GM23248 (cell line): ENCODE data around the gene SRSF5. TPM values are rescaled to one million over a fixed set of nuclear protein-coding genes. Genes with fewer than 3 reads are reported as not detected.
"Not testable (repeated sequence)": the region's sequence is repeated elsewhere in the genome, so short reads cannot be mapped to it uniquely, and the experiment has no call there.

Experiments
- DNase-seq: peaks from one replicate; pipeline ENCODE4 v3.0.0-alpha.2; 2015
- H2AFZ ChIP-seq: fragments of 200-600 bp; sonication (generic); 2 replicates; pipeline ENCODE4 v1.6.1; 2016; ENCODE audit warnings: antibody characterized with exemption
- H3F3A ChIP-seq: fragments of 200-600 bp; sonication (generic); 2 replicates; pipeline ENCODE4 v1.6.1; 2016; ENCODE audit warnings: mild to moderate bottlenecking, antibody characterized with exemption, mixed run types; ENCODE audit not compliant: insufficient read depth
- H3K27ac ChIP-seq: fragments of 200-600 bp; sonication (generic); 2 replicates; pipeline ENCODE4 v1.5.1; 2016; ENCODE audit warnings: mild to moderate bottlenecking
- H3K27me3 ChIP-seq: fragments of 200-600 bp; sonication (generic); replicated peaks from 2 replicates; pipeline ENCODE4 v1.6.1; 2016; ENCODE audit warnings: mild to moderate bottlenecking; ENCODE audit not compliant: insufficient read depth
- H3K36me3 ChIP-seq: fragments of 200-600 bp; sonication (generic); 2 replicates; pipeline ENCODE4 v1.6.1; 2016; ENCODE audit warnings: low read depth, mild to moderate bottlenecking
- H3K4me1 ChIP-seq: fragments of 200-600 bp; sonication (generic); 2 replicates; pipeline ENCODE4 v1.6.1; 2016; ENCODE audit warnings: mild to moderate bottlenecking; ENCODE audit not compliant: insufficient read depth
- H3K4me2 ChIP-seq: fragments of 200-600 bp; sonication (generic); one replicate; pipeline ENCODE4 v1.6.1; 2016; ENCODE audit warnings: mild to moderate bottlenecking; ENCODE audit not compliant: unreplicated experiment
- H3K4me3 ChIP-seq: fragments of 200-600 bp; sonication (generic); 2 replicates; pipeline ENCODE4 v1.5.1; 2016; ENCODE audit warnings: mild to moderate bottlenecking
- H3K79me2 ChIP-seq: fragments of 200-600 bp; sonication (generic); 2 replicates; pipeline ENCODE4 v1.6.1; 2016; ENCODE audit warnings: mild to moderate bottlenecking; ENCODE audit not compliant: insufficient read depth
- H3K9ac ChIP-seq: fragments of 200-600 bp; sonication (generic); 2 replicates; pipeline ENCODE4 v1.6.1; 2016; ENCODE audit warnings: mild to moderate bottlenecking
- H3K9me2 ChIP-seq: fragments of 200-600 bp; sonication (generic); 2 replicates; pipeline ENCODE4 v1.6.1; 2016; ENCODE audit warnings: mixed run types, mild to moderate bottlenecking, moderate library complexity; ENCODE audit not compliant: insufficient read depth
- H3K9me3 ChIP-seq: fragments of 200-600 bp; sonication (generic); one replicate; pipeline ENCODE4 v1.6.1; 2017; ENCODE audit warnings: low read depth
- H4K20me1 ChIP-seq: fragments of 200-600 bp; sonication (generic); 2 replicates; pipeline ENCODE4 v1.6.0; 2016; ENCODE audit not compliant: insufficient read depth
- EZH2 ChIP-seq: fragments of 200-600 bp; sonication (generic); IDR thresholded peaks from 2 replicates; pipeline ENCODE4 v1.6.1; 2018; ENCODE audit warnings: antibody characterized with exemption, mild to moderate bottlenecking; ENCODE audit not compliant: insufficient read depth, poor library complexity, severe bottlenecking
- EZH2phosphoT487 ChIP-seq: fragments of 200-600 bp; sonication (generic); IDR thresholded peaks from 2 replicates; pipeline ENCODE4 v1.6.1; 2018; ENCODE audit warnings: antibody characterized with exemption, moderate library complexity, mild to moderate bottlenecking, low read depth; ENCODE audit not compliant: insufficient read depth
- WGBS, 2 experiments: methylation state at CpG; one replicate each; pipeline ENCODE4 v1.1.6; 2015 to 2017; ENCODE audit warnings: low lambda C conversion rate in 2 of 2, low coverage in 1 of 2; ENCODE audit errors: missing lambda C conversion rate in 2 of 2; 5-methylcytosine and 5-hydroxymethylcytosine counted together
- in situ Hi-C: fragments of 300-500 bp; cut with MboI; formaldehyde crosslinking; loops from 2 replicates; pipeline ENCODE4 v1.15.0; 2020
- polyA plus RNA-seq: library from polyadenylated mRNA; unstranded; fragments of >200 nt; fragmentation: Nextera tagmentation; extraction: Ambion mirVana; gene quantifications from 2 replicates; pipeline ENCODE4 v1.2.1, GENCODE V29; 2016
- total RNA-seq: library from RNA; depleted of rRNA; stranded (reverse); fragments of >200 nt; shearing (Covaris generic); gene quantifications from 2 replicates; pipeline ENCODE4 v1.2.3, GENCODE V29; 2014

SRSF5 gene
- total and polyA plus RNA-seq, 2 experiments from 2014 or later, result 125 to 227 TPM

GRCh38 chr14:69811227-69811867, 44.4 kb downstream of the SRSF5 start:
- in situ Hi-C loops, result loop anchor here (25.0 kb wide), 1 partner anchor 501 kb away; no protein-coding TSS in a partner anchor
- WGBS, 2 experiments, result 55 to 56% methylated on average over 13 of the region's 13 CpGs

GRCh38 chr14:69811868-69812252, 44.9 kb downstream of the SRSF5 start:
- no peak overlapping the region for H3K4me3 ChIP-seq

More at GRCh38 chr14:69811227-69811867, 44.4 kb downstream of the SRSF5 start:
- no peak for DNase-seq
- H3K4me2 ChIP-seq, result no peak overlapping the region
- H3K9ac ChIP-seq, result no peak overlapping the region
- no peaks in the 10 kb centered on the region for H3K9me3 ChIP-seq
- H3K27ac ChIP-seq, result no peak overlapping the region
- no peaks in the 10 kb centered on the region for H3F3A ChIP-seq
- H3K27me3 ChIP-seq, result peaks cover 58% of the 10 kb centered on the region
- H3K79me2 ChIP-seq, result no peaks in the 10 kb centered on the region
- TF ChIP-seq EZH2 (no peak), EZH2phosphoT487 (no peak)
- H3K4me1 ChIP-seq, result no peaks in the 10 kb centered on the region
- H3K36me3 ChIP-seq, result no peaks in the 10 kb centered on the region
- H3K9me2 ChIP-seq, result no peaks in the 10 kb centered on the region
- H4K20me1 ChIP-seq, result no peaks in the 10 kb centered on the region
- no peak overlapping the region for H3K4me3 ChIP-seq
- no peak overlapping the region for H2AFZ ChIP-seq

GRCh38 chr14:69812711-69813110, 45.8 kb downstream of the SRSF5 start:
- Histone ChIP-seq H3K36me3 (no peaks in the 10 kb centered on the region), H3K4me1 (no peaks in the 10 kb centered on the region), H4K20me1 (no peaks in the 10 kb centered on the region), H3K9ac (no peak overlapping the region), H3K27me3 (peaks cover 65% of the 10 kb centered on the region), H3F3A (no peaks in the 10 kb centered on the region), H3K4me2 (no peak overlapping the region), H2AFZ (no peak overlapping the region), H3K79me2 (no peaks in the 10 kb centered on the region), H3K9me2 (no peaks in the 10 kb centered on the region), H3K9me3 (no peaks in the 10 kb centered on the region), H3K4me3 (no peak overlapping the region), H3K27ac (no peak overlapping the region)
- DNase-seq, result no peak
- in situ Hi-C loops, result loop anchor here (25.0 kb wide), 1 partner anchor 500 kb away; no protein-coding TSS in a partner anchor
- 51 to 56% methylated on average over 9 of the region's 9 CpGs for WGBS, 2 experiments
- TF ChIP-seq EZH2 (no peak), EZH2phosphoT487 (no peak)

More at GRCh38 chr14:69811868-69812252, 44.9 kb downstream of the SRSF5 start:
- 58 to 59% methylated on average over 10 of the region's 10 CpGs for WGBS, 2 experiments
- Histone ChIP-seq H3K79me2 (no peaks in the 10 kb centered on the region), H3K4me1 (no peaks in the 10 kb centered on the region), H3K27ac (no peak overlapping the region), H3F3A (no peaks in the 10 kb centered on the region), H3K27me3 (peaks cover 63% of the 10 kb centered on the region), H3K9me3 (no peaks in the 10 kb centered on the region), H3K9ac (no peak overlapping the region), H3K4me2 (no peak overlapping the region), H4K20me1 (no peaks in the 10 kb centered on the region), H3K9me2 (no peaks in the 10 kb centered on the region), H2AFZ (no peak overlapping the region), H3K36me3 (no peaks in the 10 kb centered on the region)
- in situ Hi-C loops, result loop anchor here (25.0 kb wide), 1 partner anchor 500 kb away; no protein-coding TSS in a partner anchor
- TF ChIP-seq EZH2, result no peak
- no peak for TF ChIP-seq EZH2phosphoT487
- no peak for DNase-seq

GRCh38 chr14:69813346-69813745, 46.4 kb downstream of the SRSF5 start:
- H4K20me1 ChIP-seq, H3K9ac ChIP-seq, H3K27ac ChIP-seq, H3K4me3 ChIP-seq, H3K36me3 ChIP-seq, H3K9me3 ChIP-seq, H3K79me2 ChIP-seq, H3K9me2 ChIP-seq, H3F3A ChIP-seq, H2AFZ ChIP-seq, H3K4me2 ChIP-seq, H3K4me1 ChIP-seq, DNase-seq: not testable (repeated sequence)
- in situ Hi-C loops, result loop anchor here (25.0 kb wide), 1 partner anchor 499 kb away; no protein-coding TSS in a partner anchor
- H3K27me3 ChIP-seq, result peaks cover 65% of the 10 kb centered on the region
- WGBS, 2 experiments, result 70 to 74% methylated on average over 6 of the region's 6 CpGs
